Pancreas (tissue), 10 donors: ENCODE measurements around the gene CASZ1. TPM values are rescaled to one million over a fixed set of nuclear protein-coding genes. Genes with fewer than 3 reads are reported as not detected.

Experiments used
- ATAC-seq, 4 donors: fragments of 200-7000 bp; cut with Tn5 transposase; one replicate each; pipeline versions ENCODE4 v1.8.0 to v1.9.1; 2020; ENCODE audit warnings: mild to moderate bottlenecking in 4 of 4, moderate library complexity in 4 of 4
- DNase-seq, 6 donors: peaks; one replicate each; pipeline ENCODE4 v3.0.0-alpha.2; 2020
- FAIRE-seq: peaks from 2 replicates; lab custom pipeline; 2012; peaks lifted over from hg19 to GRCh38; lab: Jason Lieb, UNC
- H3K27ac ChIP-seq, 4 donors: fragments of 200-600 bp; sonication (generic); 1 replicate in 3 of 4; 2 replicates in 1 of 4; pipeline versions ENCODE4 v1.5.0 to v1.8.0; 2020
- H3K27me3 ChIP-seq, 4 donors: fragments of 200-600 bp; one replicate each; pipeline ENCODE4 v1.8.0; 2021
- H3K36me3 ChIP-seq, 3 donors: fragments of 200-600 bp; sonication (generic) in 1 of 3; one replicate each; pipeline versions ENCODE4 v1.5.0 to v1.8.0; 2020 to 2021
- H3K4me1 ChIP-seq, 3 donors: fragments of 200-600 bp; one replicate each; pipeline ENCODE4 v1.8.0; 2021
- H3K4me3 ChIP-seq, 4 donors: fragments of 200-600 bp; sonication (generic) in 2 of 4; one replicate each; pipeline versions ENCODE4 v1.5.0 to v1.8.0; 2020 to 2021
- H3K9me3 ChIP-seq, 4 donors: fragments of 200-600 bp; one replicate each; pipeline ENCODE4 v1.8.0; 2021
- WGBS, 2 donors: extraction: QIAGEN DNeasy Blood & Tissue Kit; methylation state at CpG; one replicate each; pipeline ENCODE4 v1.1.7; 2013; 5-methylcytosine and 5-hydroxymethylcytosine counted together
- intact Hi-C, 3 donors: fragments of 100-400 bp; cut with DNase I; formaldehyde crosslinking; loops; one replicate each; pipeline versions ENCODE4 v1.11.1 to v1.14.2; 2022
- polyA plus RNA-seq, 2 donors: library from polyadenylated mRNA; stranded (reverse); fragments of 200-250 nt; gene quantifications; one replicate each; pipeline ENCODE4 v1.2.3, GENCODE V29; 2013
- total RNA-seq, 6 donors: library from RNA; stranded (reverse); fragmentation: NEBNext Ultra II Directional in 4 of 6; extraction: Animal tissue kit (Norgen Biotek cat#: 25700) in 4 of 6; gene quantifications; one replicate each; pipeline versions ENCODE4 v1.2.1 to v1.2.4, GENCODE V29; 2021 to 2023
- TF ChIP-seq, protein P1 (sequence below), 4 donors: fragments of 200-600 bp; sonication (generic) in 3 of 4; IDR thresholded peaks; one replicate each; pipeline versions ENCODE4 v1.5.0 to v1.8.0; 2021; ENCODE audit warnings: antibody characterized with exemption in 4 of 4
- donor health status: healthy with polysubstance abuse.
- donor health status: DM: no; HTN: no; CAD: no; lungs with moderate emphysema.
- donor health status: DM: no; HTN: no; CAD: no.
- donor health status: control.
- donor health status: control.
- donor health status: Bipolar disorder and iron deficiency.
- donor health status: DM: yes; HTN: yes; CAD: no.
- donor health status: DM: no; HTN: no; CAD: no.
- donor health status: DM: no; HTN: no; CAD: no.
- donor health status: DM: yes; HTN: yes; CAD: no.

CASZ1 gene
- total and polyA plus RNA-seq, 8 donors = 6.7 to 18.9 (median 13.8) TPM

DNA sequence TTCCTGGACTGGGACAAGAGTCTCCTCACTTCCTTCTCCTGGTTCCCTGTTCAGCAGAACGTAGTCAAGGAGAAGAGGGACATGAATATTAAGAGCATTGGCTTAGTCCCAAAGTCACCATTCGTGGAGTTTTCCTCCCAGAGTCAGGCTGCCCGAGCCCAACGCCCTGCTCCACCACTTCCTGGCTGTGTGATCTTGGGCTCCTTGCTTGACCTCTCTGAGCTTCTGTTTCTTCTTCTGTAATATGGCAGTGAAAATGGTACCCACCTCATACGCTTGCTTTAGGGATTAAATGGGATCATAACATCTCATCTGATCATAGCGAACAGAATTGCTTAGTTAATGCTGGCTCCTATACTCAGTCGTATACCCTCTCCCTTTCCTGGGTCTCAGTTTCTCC, 12.0 kb upstream of the CASZ1 start:
- H3K9me3 ChIP-seq = no peaks in the 10 kb centered on the region
- FAIRE-seq = no peak
- H3K27me3 ChIP-seq = no peaks in the 10 kb centered on the region
- TF ChIP-seq, protein P1, sequence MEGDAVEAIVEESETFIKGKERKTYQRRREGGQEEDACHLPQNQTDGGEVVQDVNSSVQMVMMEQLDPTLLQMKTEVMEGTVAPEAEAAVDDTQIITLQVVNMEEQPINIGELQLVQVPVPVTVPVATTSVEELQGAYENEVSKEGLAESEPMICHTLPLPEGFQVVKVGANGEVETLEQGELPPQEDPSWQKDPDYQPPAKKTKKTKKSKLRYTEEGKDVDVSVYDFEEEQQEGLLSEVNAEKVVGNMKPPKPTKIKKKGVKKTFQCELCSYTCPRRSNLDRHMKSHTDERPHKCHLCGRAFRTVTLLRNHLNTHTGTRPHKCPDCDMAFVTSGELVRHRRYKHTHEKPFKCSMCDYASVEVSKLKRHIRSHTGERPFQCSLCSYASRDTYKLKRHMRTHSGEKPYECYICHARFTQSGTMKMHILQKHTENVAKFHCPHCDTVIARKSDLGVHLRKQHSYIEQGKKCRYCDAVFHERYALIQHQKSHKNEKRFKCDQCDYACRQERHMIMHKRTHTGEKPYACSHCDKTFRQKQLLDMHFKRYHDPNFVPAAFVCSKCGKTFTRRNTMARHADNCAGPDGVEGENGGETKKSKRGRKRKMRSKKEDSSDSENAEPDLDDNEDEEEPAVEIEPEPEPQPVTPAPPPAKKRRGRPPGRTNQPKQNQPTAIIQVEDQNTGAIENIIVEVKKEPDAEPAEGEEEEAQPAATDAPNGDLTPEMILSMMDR (IDR thresholded peaks at IDR 0.05) = no peak
- no peaks in the 10 kb centered on the region for H3K4me1 ChIP-seq
- 66 to 67% methylated on average over 7 of the region's 7 CpGs for WGBS, 2 donors
- DNase-seq = peak in 1 of 6 donors; percentile 6
- intact Hi-C loops = no loop called here
- H3K27ac ChIP-seq = no peak overlapping the region
- no peaks in the 10 kb centered on the region for H3K36me3 ChIP-seq
- H3K4me3 ChIP-seq = no peak overlapping the region
- no peak for ATAC-seq

DNA sequence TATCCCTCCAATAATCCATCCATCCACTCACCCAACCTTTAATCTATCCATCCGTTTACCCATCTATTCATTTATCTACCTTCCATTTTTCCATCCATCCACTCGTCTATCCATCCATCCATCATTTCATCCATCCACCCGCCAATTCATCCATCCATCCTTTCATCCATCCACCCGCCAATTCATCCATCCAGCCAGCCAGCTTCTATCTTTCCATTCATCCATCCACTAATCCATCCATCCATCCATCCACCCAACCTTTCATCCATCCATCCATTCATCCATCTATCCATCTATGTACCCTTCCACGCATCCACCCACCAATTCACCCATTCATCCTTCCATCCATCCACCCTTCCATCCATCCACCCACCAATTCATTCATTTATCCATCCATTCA, 10.5 kb upstream of the CASZ1 start:
- no peak for ATAC-seq
- Histone ChIP-seq H3K9me3 (no peaks in the 10 kb centered on the region), H3K36me3 (no peaks in the 10 kb centered on the region), H3K27ac (no peak overlapping the region), H3K4me3 (no peak overlapping the region), H3K4me1 (no peaks in the 10 kb centered on the region), H3K27me3 (no peaks in the 10 kb centered on the region)
- DNase-seq = no peak
- FAIRE-seq = no peak
- TF ChIP-seq, protein P1 (IDR thresholded peaks at IDR 0.05) = no peak
- intact Hi-C loops = no loop called here
- 81 to 91% methylated on average over 5 of the region's 5 CpGs for WGBS, 2 donors

DNA sequence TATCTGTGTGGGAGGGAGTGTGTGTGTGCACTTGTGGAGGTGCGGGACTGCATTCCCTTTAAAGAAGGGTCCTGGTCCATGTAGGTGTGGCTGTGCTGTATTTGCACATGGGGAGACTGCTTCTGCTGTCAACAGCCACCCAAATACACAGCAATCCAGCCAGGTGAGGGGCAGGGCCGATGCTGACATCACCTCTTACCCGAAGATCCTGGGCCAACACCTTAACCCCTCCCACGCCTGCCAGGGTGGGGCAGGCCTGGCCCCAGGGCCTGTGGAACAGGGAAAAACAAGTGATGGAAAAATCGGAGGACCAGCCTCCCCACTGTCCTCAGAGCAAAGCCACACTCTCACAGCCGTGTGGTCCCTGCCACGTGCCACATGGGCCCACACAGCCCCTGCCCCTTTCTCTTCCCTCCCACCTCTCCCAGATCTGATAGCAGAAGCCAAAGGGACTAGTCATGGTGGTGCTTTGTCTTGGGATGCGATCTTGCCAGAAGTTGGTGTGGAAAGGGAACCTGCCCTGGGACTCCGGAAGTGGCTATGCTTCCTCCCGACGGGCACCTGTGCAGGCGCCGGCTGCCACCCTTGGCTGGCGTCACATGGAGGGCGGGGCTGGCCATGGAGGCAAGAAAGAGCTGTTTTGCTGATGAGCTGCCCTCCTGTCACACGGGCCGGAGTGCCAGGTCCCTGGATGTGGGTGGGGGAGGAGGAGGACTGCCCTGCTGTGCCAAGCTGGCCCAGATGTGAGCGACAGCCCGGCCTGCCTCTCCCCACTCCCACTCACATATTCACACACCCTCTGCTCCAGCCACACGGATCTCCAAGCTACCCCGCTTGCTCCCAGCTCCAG, 7.8 kb upstream of the CASZ1 start:
- Histone ChIP-seq H3K27ac (no peak overlapping the region), H3K9me3 (no peaks in the 10 kb centered on the region), H3K36me3 (no peaks in the 10 kb centered on the region), H3K27me3 (no peaks in the 10 kb centered on the region), H3K4me1 (no peaks in the 10 kb centered on the region), H3K4me3 (no peak overlapping the region)
- intact Hi-C loops = no loop called here
- DNase-seq (peak in 4 of 6 donors; percentile 38 to 76 (median 70)), ATAC-seq (peak; percentile 66 to 88 (median 82)), FAIRE-seq (no peak)
- WGBS, 2 donors = 67 to 69% methylated on average over 17 to 21 of the region's 21 CpGs
- TF ChIP-seq, protein P1 (IDR thresholded peaks at IDR 0.05) = no peak

DNA sequence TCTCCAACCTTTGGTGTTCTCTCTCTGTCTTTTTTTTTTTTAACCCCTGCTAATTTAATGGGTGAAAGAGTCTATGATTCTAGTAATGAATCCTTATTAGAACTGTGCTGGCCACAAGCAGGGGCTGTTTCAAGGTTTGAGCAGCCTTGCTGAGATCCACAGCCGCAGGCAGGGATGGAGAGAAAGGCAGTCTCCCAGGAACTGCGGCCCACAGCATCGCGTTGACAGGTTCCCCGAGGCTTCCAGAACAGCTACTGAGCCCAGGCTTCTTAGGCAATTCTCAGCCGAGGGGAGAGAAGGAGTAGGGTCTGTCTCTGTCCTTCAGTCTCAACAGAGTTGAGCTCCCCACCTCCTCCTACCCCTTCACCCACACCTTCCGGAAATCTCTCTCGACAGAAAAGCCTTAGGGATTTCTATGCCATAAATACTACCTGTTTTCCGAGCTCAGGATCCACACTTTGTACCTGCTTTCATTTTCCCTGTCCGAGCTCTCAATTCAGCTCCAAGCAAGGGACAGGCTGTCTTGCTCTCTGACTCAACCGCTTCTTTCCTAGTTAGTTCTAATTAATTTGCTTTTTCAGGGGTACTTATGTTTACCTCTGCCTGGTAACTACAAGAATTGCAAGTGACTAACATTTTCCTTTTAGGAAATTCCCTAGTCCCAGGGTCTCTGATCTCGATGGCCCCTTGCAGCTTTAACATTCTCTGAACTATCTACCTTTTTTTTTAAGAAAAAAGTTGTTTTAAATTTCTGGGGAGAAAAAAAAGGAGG, 6.7 kb upstream of the CASZ1 start:
- H3K36me3 ChIP-seq = no peaks in the 10 kb centered on the region
- FAIRE-seq = no peak
- DNase-seq = no peak
- H3K27ac ChIP-seq = no peak overlapping the region
- no peaks in the 10 kb centered on the region for H3K27me3 ChIP-seq
- no peak for ATAC-seq
- no peaks in the 10 kb centered on the region for H3K4me1 ChIP-seq
- no peaks in the 10 kb centered on the region for H3K9me3 ChIP-seq
- WGBS, 2 donors = 73 to 83% methylated on average over 12 of the region's 12 CpGs
- TF ChIP-seq, protein P1 (IDR thresholded peaks at IDR 0.05) = no peak
- no peak overlapping the region for H3K4me3 ChIP-seq
- intact Hi-C loops = no loop called here
